ENCODE results near the gene EIF6. TPM values are rescaled to one million over a fixed set of nuclear protein-coding genes. Genes with fewer than 3 reads are reported as not detected.

EIF6 gene
- total RNA-seq, 1 donor from 2014 or later, result 72.6 TPM

DNA sequence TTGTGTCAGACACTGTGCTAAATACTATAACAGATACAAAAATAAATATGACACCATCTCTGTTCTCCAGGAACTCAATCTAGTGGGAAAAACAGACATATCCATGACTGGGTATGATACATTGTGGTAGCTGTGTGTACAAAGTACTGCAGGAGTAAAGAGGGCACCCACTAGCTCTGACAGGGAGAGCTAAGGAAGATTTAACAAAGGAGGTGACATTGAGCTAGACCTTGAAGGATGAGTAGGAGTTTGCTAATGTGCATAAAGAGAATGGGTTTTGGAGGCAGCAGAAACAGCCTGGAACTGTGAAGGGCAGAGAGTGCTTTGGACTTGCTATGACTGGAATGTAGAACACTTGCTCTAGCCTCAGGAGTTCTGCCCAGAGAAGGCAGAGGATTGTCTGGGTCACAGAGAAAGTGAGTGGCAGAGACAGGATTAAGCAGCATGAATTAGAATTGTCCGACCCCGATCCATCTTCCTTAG, 43.7 kb downstream of the EIF6 start:
- H3K4me1 ChIP-seq, result no peaks in the 10 kb centered on the region
- intact Hi-C loops (cut with DNase I), result no loop called here
- no peak for ATAC-seq
- DNase-seq, result no peak
- no peaks in the 10 kb centered on the region for H3K9me3 ChIP-seq
- H3K36me3 ChIP-seq, result peaks cover 3% of the 10 kb centered on the region
- TF ChIP-seq, protein P1, sequence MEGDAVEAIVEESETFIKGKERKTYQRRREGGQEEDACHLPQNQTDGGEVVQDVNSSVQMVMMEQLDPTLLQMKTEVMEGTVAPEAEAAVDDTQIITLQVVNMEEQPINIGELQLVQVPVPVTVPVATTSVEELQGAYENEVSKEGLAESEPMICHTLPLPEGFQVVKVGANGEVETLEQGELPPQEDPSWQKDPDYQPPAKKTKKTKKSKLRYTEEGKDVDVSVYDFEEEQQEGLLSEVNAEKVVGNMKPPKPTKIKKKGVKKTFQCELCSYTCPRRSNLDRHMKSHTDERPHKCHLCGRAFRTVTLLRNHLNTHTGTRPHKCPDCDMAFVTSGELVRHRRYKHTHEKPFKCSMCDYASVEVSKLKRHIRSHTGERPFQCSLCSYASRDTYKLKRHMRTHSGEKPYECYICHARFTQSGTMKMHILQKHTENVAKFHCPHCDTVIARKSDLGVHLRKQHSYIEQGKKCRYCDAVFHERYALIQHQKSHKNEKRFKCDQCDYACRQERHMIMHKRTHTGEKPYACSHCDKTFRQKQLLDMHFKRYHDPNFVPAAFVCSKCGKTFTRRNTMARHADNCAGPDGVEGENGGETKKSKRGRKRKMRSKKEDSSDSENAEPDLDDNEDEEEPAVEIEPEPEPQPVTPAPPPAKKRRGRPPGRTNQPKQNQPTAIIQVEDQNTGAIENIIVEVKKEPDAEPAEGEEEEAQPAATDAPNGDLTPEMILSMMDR (IDR thresholded peaks at IDR 0.05), result no peak
- H3K27me3 ChIP-seq (ENCODE audit: low read depth), result no peaks in the 10 kb centered on the region
- H3K4me3 ChIP-seq, result no peak overlapping the region
- no peak overlapping the region for H3K27ac ChIP-seq

DNA sequence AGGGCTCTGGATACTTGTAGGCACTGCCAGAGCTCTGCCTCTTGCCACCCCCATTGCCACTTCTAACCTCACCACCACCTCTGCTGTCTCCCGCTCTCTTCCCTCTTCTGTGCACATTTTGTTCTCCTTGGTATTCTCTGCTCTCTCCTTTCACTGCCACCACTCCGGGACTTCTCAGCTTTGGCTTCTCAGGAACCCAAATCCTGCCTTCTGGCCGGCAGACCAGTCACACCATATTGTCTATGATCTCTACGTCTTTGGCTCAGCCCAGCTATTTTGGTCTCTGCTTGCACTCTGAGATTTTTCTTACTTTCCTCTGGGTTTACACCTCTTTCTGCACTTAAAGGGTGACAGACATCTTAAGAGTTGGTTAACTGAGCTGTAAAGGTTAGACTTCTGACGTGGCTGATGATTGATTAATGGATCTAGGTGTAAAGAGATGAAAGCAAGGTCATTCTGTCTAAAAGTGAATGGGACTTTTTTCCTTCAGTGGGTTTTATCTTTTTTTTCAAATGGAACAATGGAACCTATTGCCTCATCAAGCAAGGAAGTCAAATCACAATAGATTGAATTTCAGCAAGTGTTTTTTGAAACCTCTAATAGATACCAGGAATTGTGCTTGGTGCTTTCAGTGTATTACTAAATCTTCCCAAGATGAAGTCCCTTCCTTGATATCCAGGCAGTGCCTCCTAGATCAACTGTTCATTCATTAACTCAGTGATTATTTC, 44.3 kb downstream of the EIF6 start:
- H3K9me3 ChIP-seq, result no peaks in the 10 kb centered on the region
- intact Hi-C loops (cut with DNase I), result no loop called here
- H3K36me3 ChIP-seq, result peaks cover 5% of the 10 kb centered on the region
- DNase-seq, result no peak
- H3K27me3 ChIP-seq (ENCODE audit: low read depth), result no peaks in the 10 kb centered on the region
- TF ChIP-seq, protein P1 (IDR thresholded peaks at IDR 0.05), result no peak
- ATAC-seq, result no peak
- no peaks in the 10 kb centered on the region for H3K4me1 ChIP-seq
- no peak overlapping the region for H3K4me3 ChIP-seq
- no peak overlapping the region for H3K27ac ChIP-seq

DNA sequence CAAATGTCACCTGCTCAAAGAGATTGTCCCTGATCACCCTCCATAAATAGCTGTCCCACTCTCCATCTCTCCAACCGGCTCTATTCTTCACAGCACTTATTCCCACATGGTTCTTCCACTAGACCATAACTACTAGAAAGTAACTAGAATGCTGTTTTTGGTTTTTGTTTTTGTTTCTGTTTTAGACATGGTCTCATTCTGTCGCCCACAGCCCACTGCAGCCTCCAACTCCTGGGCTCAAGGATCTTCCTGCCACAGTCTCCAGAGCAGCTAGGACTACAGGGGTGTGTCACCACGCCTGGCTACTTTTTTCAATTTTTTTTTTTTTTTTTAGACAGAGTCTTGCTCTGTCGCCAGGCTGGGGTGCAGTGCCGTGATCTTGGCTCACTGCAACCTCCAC, 45.8 kb downstream of the EIF6 start:
- intact Hi-C loops (cut with DNase I), result no loop called here
- no peak overlapping the region for H3K4me3 ChIP-seq
- no peaks in the 10 kb centered on the region for H3K9me3 ChIP-seq
- no peaks in the 10 kb centered on the region for H3K27me3 ChIP-seq (ENCODE audit: low read depth)
- DNase-seq (no peak), ATAC-seq (no peak)
- H3K36me3 ChIP-seq, result peaks cover 11% of the 10 kb centered on the region
- no peak overlapping the region for H3K27ac ChIP-seq
- no peaks in the 10 kb centered on the region for H3K4me1 ChIP-seq
- TF ChIP-seq, protein P1 (IDR thresholded peaks at IDR 0.05), result no peak

DNA sequence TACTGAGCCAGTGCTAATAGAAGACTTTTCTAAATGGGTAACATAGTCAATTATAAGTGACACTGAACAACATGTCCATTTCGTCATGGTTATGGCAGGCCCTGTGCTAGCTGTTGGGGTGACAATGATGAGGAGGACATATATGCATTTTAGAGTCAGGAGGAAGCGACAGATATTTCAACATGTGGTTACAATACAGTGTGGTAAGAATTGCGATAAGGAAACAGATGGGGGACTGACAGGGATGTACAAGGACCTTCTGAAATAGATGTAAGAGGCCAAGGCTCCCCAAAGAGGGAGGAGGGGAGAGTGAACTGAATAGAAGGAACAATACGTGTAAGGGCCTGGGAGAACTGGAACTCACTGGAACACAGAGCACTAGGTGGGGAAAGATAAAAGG, 46.4 kb downstream of the EIF6 start:
- H3K36me3 ChIP-seq, result peaks cover 11% of the 10 kb centered on the region
- no peaks in the 10 kb centered on the region for H3K27me3 ChIP-seq (ENCODE audit: low read depth)
- TF ChIP-seq, protein P1 (IDR thresholded peaks at IDR 0.05), result no peak
- H3K4me3 ChIP-seq, result no peak overlapping the region
- no peak overlapping the region for H3K27ac ChIP-seq
- intact Hi-C loops (cut with DNase I), result no loop called here
- ATAC-seq (no peak), DNase-seq (no peak)
- no peaks in the 10 kb centered on the region for H3K4me1 ChIP-seq
- H3K9me3 ChIP-seq, result no peaks in the 10 kb centered on the region

DNA sequence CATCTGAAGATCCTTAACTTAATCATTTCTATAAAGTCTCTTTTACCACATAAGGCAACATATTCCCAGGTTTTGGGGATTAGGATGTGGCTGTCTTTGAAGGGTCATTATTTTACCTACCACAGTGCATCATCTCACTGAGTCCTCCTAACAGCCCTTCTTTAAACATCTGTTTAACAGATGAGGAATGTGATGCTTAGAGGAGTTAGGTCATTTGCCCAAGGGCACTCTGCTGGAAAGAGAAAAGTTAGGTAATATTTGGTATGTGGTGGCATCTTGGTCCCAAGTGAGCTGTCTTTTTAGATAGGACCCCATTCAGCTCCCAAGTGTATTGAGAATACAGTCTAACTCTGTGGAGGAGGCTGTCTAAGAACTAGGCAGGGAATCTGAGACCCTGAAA, 47.1 kb downstream of the EIF6 start:
- TF ChIP-seq, protein P1 (IDR thresholded peaks at IDR 0.05), result no peak
- no peak overlapping the region for H3K27ac ChIP-seq
- no peak overlapping the region for H3K4me3 ChIP-seq
- H3K4me1 ChIP-seq, result no peaks in the 10 kb centered on the region
- no peaks in the 10 kb centered on the region for H3K27me3 ChIP-seq (ENCODE audit: low read depth)
- no peaks in the 10 kb centered on the region for H3K9me3 ChIP-seq
- intact Hi-C loops (cut with DNase I), result no loop called here
- DNase-seq (no peak), ATAC-seq (no peak)
- H3K36me3 ChIP-seq, result peaks cover 11% of the 10 kb centered on the region

All from lower lobe of right lung (tissue), 2 donors.